Endodermal cell (in vitro differentiated cells): ENCODE measurements around the gene DICER1. TPM values are rescaled to one million over a fixed set of nuclear protein-coding genes. Genes with fewer than 3 reads are reported as not detected.

Experiments used
- DNase-seq: peaks from one replicate; pipeline ENCODE4 v3.0.0-alpha.2; 2017
- H3K27ac ChIP-seq: 2 replicates; pipeline ENCODE4 v1.5.1; 2013; ENCODE audit warnings: mild to moderate bottlenecking, low read depth, low read length, moderate library complexity
- H3K27me3 ChIP-seq: 2 replicates; pipeline ENCODE4 v1.6.1; 2013; ENCODE audit warnings: mild to moderate bottlenecking, low read length, moderate library complexity; ENCODE audit not compliant: insufficient read depth, control insufficient read depth, poor library complexity, severe bottlenecking
- H3K36me3 ChIP-seq: 2 replicates; pipeline ENCODE4 v1.7.0; 2013; ENCODE audit warnings: mild to moderate bottlenecking, low read length, moderate library complexity; ENCODE audit not compliant: control insufficient read depth, insufficient read depth
- H3K4me1 ChIP-seq: one replicate; pipeline ENCODE4 v1.7.0; 2013; ENCODE audit warnings: low read length; ENCODE audit not compliant: control insufficient read depth, insufficient read depth
- H3K4me3 ChIP-seq: 2 replicates; pipeline ENCODE4 v1.5.1; 2013; ENCODE audit warnings: mild to moderate bottlenecking, low read length, moderate library complexity
- H3K9ac ChIP-seq: 2 replicates; pipeline ENCODE4 v1.6.1; 2013; ENCODE audit warnings: mild to moderate bottlenecking, low read length, moderate library complexity; ENCODE audit not compliant: poor library complexity, severe bottlenecking; ENCODE audit errors: extremely low read depth
- H3K9me3 ChIP-seq: 2 replicates; pipeline ENCODE4 v1.6.1; 2013; ENCODE audit warnings: mild to moderate bottlenecking, low read length, moderate library complexity; ENCODE audit not compliant: control insufficient read depth
- H3K27ac Mint-ChIP-seq: 2 replicates; pipeline ENCODE4 v1.8.0; 2020; ENCODE audit warnings: mixed read lengths
- H3K27me3 Mint-ChIP-seq: 2 replicates; pipeline ENCODE4 v1.8.0; 2021; ENCODE audit warnings: mild to moderate bottlenecking, mixed read lengths; ENCODE audit not compliant: insufficient read depth
- H3K36me3 Mint-ChIP-seq: 2 replicates; pipeline ENCODE4 v1.8.0; 2020; ENCODE audit warnings: low read depth, mixed read lengths
- H3K4me1 Mint-ChIP-seq: 2 replicates; pipeline ENCODE4 v1.8.0; 2020; ENCODE audit warnings: mixed read lengths
- H3K4me3 Mint-ChIP-seq: 2 replicates; pipeline ENCODE4 v1.8.0; 2020; ENCODE audit warnings: mild to moderate bottlenecking, moderate library complexity, mixed read lengths
- H3K9me3 Mint-ChIP-seq: 2 replicates; pipeline ENCODE4 v1.8.0; 2020; ENCODE audit warnings: mild to moderate bottlenecking, mixed read lengths
- CTCF ChIP-seq: fragments of 200-600 bp; sonication (generic); conservative IDR thresholded peaks from 2 replicates; pipeline ENCODE4 v1.5.0; 2021; ENCODE audit warnings: antibody characterized with exemption, mild to moderate bottlenecking
- WGBS, 2 experiments: methylation state at CpG; one replicate each; pipeline versions ENCODE4 v1.1.5 to v1.1.7; 2013; ENCODE audit warnings: missing lambda C conversion rate in 2 of 2, mixed read lengths in 1 of 2; ENCODE audit not compliant: insufficient coverage in 1 of 2, insufficient read length in 1 of 2; 5-methylcytosine and 5-hydroxymethylcytosine counted together
- microRNA-seq: library from miRNA; unstranded; fragments of <30 nt; microRNA quantifications from one replicate; pipeline ENCODE4 v1.2.0, GENCODE V29; 2020; ENCODE audit warnings: borderline microRNAs expressed
- total RNA-seq, 2 donors: library from RNA; stranded (reverse); fragmentation: NEBNext Ultra II Directional in 1 of 2; extraction: Animal tissue kit (Norgen Biotek cat#: 25700) in 1 of 2; gene quantifications; 2 replicates in 1 of 2; 3 replicates in 1 of 2; pipeline ENCODE4 v1.2.1, GENCODE V29; 2021

The DICER1 gene
- total RNA-seq, 2 donors from 2014 or later: 66.1 to 69.2 TPM

GRCh38 chr14:95038521-95039250 is 118.6 kb downstream of the DICER1 start:
- Mint-ChIP-seq H3K4me1 (no peaks in the 10 kb centered on the region), H3K27ac (no peak overlapping the region), H3K36me3 (no peaks in the 10 kb centered on the region), H3K4me3 (no peak overlapping the region), H3K27me3 (peaks cover 12% of the 10 kb centered on the region), H3K9me3 (no peaks in the 10 kb centered on the region)
- 87 to 90% methylated on average over 2 to 9 of the region's 9 CpGs for WGBS, 2 experiments
- no peak for DNase-seq
- Histone ChIP-seq H3K36me3 (no peaks in the 10 kb centered on the region), H3K9ac (no peak overlapping the region), H3K27me3 (no peaks in the 10 kb centered on the region), H3K4me1 (no peaks in the 10 kb centered on the region), H3K4me3 (no peak overlapping the region), H3K27ac (no peak overlapping the region), H3K9me3 (no peaks in the 10 kb centered on the region)
- TF ChIP-seq CTCF: no peak

GRCh38 chr14:95037273-95037672 is 120.1 kb downstream of the DICER1 start:
- no peak for TF ChIP-seq CTCF

More at GRCh38 chr14:95037273-95037672, 120.1 kb downstream of the DICER1 start:
- Mint-ChIP-seq H3K9me3 (peaks cover 3% of the 10 kb centered on the region), H3K27me3 (peaks cover 12% of the 10 kb centered on the region), H3K27ac (no peak overlapping the region), H3K4me3 (no peak overlapping the region), H3K36me3 (no peaks in the 10 kb centered on the region), H3K4me1 (no peaks in the 10 kb centered on the region)
- Histone ChIP-seq H3K9me3 (peaks cover 3% of the 10 kb centered on the region), H3K36me3 (no peaks in the 10 kb centered on the region), H3K27ac (no peak overlapping the region), H3K4me3 (no peak overlapping the region), H3K27me3 (no peaks in the 10 kb centered on the region), H3K9ac (no peak overlapping the region), H3K4me1 (no peaks in the 10 kb centered on the region)
- no peak for DNase-seq
- WGBS, 2 experiments: 93 to 100% methylated on average over 1 to 2 of the region's 2 CpGs

Small RNA genes within 50 kb of the gene (microRNA-seq; reads per million reads assigned to microRNA genes)
- gene MIR3173: 0.89 reads per million

Other genes with a start within 250 kb of the DICER1 start
- 10 to 100 TPM in 1 of 2 donors, 1 to 10 TPM in 1; 9.5 to 11.7 TPM for gene CLMN, start 162.4 kb upstream of the DICER1 start, total RNA-seq